Measurements from ENCODE around the gene NHS.

NHS gene

DNA sequence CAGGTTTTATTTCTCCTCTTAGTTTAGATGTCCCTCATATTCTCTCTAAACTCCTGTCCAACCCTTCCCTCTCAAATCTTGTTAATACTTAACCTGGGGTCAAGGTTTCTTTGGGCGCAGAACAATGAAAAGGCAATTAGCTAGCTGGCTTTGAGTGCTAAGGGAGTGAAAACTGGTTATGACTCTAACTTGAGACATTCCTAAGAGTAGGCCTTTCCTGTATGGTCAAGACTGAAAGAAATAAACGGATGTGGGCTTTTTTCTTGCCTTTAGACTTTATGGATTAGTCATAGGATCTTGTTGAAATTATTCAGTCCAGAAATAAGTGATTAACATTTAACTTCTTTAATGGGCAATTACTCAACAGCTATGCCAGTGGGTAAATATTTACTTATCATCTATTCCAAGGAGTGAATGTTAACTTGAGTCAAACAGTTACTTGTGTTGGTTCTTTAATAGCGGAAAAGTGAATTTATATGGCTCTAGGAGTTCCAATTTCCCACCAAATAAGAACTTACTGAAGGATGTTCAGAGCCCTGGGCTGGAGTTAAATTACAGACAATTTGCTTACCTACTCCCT, 220.5 kb downstream of the NHS start:
- DNase-seq = peak; percentile 21

DNA sequence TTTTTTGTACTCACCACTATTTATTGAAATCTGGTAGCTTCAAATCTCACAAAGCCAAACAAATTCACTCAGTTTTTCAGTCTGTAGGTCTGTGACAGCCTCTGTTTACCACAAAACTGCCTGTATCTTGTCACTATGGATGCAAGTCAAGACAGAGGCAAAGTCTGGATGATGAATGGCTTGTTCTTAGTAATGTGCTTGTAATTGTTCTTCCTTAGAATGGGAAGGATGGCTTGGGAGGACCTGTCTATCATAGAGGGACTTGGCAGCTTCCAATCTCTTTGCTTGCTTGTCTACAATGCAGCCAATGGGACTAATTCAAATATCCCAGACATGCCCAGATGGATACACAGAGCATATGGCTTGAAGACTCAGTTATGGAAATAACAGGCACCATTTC, 221.1 kb downstream of the NHS start:
- DNase-seq = no peak

DNA sequence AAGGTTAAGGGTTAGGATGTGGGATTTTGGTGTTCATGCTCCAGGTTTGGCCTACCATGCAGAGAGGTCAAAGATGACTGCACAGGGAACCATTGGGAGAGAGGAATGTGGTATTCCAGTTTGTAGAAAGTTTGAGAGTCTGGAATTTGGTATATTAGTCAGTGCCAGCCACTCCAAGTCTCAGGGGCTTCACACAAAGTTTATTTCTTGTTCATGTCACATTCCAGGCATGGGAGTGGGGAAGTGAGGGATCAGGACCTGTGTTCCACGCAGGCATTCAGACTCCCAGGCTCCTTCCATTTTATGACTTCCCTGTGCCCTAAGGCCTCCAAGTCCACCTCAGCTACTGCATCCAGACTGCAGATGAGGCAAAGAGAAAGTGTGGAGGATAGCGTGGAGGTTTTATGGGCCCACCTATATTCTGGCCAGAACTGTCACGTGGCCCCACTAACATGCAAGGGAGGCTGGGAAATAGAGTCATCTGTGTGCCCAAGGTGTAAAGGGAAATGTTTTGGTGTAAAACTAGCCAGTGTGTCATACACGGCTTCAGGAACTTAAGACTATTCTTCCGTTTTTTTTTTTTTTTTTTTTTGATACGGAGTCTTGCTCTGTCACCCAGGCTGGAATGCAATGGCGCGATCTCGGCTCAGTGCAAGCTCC, 221.7 kb downstream of the NHS start:
- no peak for DNase-seq

DNA sequence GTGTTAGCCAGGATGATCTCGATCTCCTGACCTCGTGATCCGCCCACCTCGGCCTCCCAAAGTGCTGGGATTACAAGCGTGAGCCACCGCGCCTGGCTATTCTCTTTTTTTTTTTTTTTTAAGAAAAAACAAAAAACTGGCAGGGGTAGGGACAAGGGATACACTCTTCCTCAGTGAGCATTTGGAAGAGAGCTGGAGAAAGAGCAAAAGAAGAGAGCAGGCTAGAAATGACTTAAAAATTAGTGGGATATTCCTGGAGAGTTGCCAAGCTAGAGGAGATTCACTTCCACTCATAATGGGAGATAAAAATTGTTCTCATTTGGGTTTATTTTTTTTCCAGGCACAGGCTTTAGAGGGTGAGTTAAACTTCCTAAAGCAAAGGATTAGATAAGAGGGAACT, 222.3 kb downstream of the NHS start:
- DNase-seq = no peak

DNA sequence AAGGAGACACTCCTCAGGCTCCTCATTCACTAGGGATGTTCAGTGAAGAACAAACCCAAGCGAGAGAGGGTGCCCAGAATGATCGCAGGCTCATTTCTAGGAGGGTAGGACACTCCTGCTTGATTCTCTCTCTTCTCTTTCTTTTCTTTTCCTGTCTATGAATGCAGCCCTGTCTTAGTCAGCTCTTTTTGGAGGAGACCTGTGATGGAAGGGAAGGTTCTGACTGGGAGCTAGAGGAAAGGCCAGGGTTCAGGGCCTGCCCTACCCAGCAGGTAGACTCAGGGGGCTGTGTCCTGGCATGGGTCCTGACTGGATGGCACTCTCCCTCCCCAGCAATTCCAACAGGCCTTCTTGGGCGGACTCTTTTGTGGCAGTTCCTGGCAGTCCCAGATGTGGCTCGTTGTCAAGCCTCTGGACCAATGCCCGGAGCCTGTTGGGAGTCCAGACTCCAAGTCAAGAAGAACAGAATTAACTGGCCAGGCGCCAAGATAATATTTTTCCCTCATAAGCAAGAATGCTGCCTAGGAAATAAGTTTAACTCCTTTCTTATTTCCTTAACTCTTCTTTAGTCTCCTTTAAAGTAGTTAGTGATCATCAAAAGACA, 222.9 kb downstream of the NHS start:
- DNase-seq = peak; percentile 3

- DNase-seq = no peak
Observed at GRCh38 chrX:17601441-17602200, 226.6 kb downstream of the NHS start.

DNA sequence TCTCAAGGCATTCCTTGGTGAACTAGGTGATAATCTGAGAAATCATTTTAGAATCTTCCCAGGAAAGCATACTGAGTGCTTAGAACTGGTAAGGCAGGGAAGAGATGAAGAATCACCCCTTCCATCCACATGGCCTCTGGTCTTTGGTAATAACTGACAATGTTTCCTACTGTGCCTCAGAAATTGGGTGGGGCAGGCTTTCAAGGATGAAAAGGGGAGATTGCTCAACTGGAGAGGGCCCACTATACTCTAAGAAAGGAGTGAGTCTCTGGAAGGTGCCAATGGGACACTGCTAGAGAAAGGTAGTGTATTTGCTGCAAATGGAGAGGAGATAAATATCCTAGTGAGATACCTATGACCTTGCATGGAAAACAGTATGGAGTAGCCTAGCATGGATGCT, 227.2 kb downstream of the NHS start:
- DNase-seq = no peak

DNA sequence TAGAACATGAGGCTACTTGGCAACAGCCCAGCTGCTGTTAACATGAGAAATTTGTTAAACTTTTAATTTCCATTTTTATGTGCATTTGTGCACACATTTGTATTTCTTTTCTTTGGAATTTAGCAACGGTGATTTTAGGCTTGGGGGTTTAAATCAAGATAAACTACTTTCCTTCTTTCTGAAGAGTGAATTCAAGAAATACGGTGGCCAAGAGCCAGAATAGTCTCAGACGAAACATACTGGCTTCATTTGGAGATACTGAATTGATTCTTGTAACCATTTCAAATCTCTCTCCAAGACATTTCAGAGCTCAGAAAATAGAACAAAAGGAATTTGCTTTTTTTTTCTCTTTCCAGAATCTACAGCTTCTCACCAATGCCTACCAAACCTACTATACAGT, 228.2 kb downstream of the NHS start:
- DNase-seq = no peak

- DNase-seq = no peak
Observed at GRCh38 chrX:17605676-17606075, 230.7 kb downstream of the NHS start.

GRCh38 chrX:17606231-17606630, 231.2 kb downstream of the NHS start:
- no peak for DNase-seq

- DNase-seq = peak; percentile 40
Observed at GRCh38 chrX:17608888-17609287, 233.9 kb downstream of the NHS start.

DNA sequence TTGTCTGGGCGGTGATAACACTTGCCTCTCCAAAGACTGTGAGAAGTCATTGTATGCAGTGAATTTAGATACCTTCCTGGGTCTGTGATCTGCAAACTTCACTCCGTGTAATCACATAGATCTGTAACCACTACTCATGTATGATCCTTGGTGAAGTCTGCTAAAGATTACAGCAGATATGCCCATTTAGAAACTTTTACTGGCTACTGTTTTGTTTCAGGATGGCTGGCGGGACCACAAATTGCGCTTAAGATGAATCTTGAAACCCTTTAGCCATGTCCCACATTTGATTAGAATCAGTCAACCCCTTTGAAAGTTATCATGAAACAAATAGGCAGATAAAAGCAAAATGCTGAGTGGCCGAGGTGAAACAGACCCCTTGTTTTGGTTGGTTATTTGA, 235.8 kb downstream of the NHS start:
- DNase-seq = no peak

- peak; percentile 34 for DNase-seq
Observed at GRCh38 chrX:17613979-17614588, 239.1 kb downstream of the NHS start.

- DNase-seq = no peak
Observed at GRCh38 chrX:17616936-17617335, 241.9 kb downstream of the NHS start.

DNA sequence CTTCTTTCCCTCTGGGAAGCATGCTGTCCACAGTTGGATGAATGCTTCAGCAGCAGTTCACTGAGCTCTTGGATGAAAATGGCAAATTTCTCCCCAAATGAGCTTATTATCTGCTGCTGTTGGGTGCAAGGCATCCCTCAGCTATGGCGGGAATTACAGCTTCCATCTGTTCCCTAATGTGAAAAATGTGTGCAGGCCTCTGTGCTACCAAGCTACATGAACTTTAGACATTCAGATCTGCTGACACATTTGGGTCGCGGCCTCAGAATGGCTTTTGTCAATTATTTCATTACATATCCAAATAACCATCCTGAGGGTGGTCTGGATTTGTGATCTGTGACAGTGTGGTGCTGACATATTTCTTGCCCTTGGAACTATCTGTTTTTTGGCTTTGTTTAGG, 242.8 kb downstream of the NHS start:
- no peak for DNase-seq

GRCh38 chrX:17621566-17622270, 246.7 kb downstream of the NHS start:
- DNase-seq = no peak

DNA sequence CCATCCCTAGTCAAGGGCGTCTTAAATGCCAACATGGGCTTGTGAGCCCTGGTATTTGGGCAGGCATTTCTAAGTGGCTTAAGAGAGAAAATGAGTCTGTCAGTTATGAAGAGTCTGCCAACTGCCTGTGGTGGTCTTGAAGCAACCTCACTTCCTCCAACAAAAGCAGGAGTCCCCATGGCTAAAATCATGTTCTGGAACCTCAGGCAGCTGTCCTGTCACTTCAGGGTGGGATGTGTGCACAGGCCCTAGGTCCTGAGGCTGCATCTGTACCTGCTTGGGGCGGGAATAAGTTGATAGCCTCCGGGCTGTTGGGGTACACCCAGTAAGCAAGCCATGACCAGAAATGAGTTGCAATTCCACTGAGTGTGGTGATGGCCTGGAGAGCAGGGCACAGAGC, 247.3 kb downstream of the NHS start:
- no peak for DNase-seq

- DNase-seq = no peak
Observed at GRCh38 chrX:17623750-17624149, 248.8 kb downstream of the NHS start.

DNA sequence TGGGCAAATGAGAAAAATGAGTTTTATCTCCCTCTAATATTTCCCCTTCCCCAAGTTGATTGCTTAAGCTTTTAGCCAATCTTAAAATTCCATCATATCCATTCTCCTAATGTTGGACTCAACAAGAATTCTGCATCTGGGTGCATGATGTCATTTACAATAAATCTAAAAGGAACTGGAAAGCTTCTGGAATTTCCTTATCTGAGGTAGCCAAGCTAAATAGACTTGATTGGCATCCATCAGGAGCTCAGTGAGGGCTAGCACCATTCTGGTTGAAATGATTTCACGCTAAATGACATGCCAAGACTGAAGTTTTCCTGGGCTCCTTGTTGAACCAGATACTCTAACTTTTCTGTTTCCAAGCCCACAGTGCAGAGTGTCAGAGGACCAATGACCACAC, 252.0 kb downstream of the NHS start:
- peak; percentile 5 for DNase-seq

- no peak for DNase-seq
Observed at GRCh38 chrX:17628976-17629375, 254.0 kb downstream of the NHS start.

GRCh38 chrX:17629519-17629918, 254.5 kb downstream of the NHS start:
- DNase-seq = no peak

GRCh38 chrX:17631647-17632046, 256.6 kb downstream of the NHS start:
- DNase-seq = no peak

GRCh38 chrX:17632942-17633341, 257.9 kb downstream of the NHS start:
- no peak for DNase-seq
